Neutrophil (primary cell): ENCODE results near the gene EHHADH.
"Not testable (repeated sequence)": the region's sequence is repeated elsewhere in the genome, so short reads cannot be mapped to it uniquely, and the experiment has no call there.

ENCODE experiments used
- H3K27ac ChIP-seq: fragments of 200-600 bp; sonication (generic); 2 replicates; pipeline ENCODE4 v1.5.1; 2016; ENCODE audit warnings: mild to moderate bottlenecking, moderate library complexity
- H3K27me3 ChIP-seq: fragments of 200-600 bp; sonication (generic); 2 replicates; pipeline ENCODE4 v1.6.0; 2016; ENCODE audit warnings: mild to moderate bottlenecking
- H3K36me3 ChIP-seq: fragments of 200-600 bp; sonication (generic); 2 replicates; pipeline ENCODE4 v1.5.1; 2017
- H3K4me1 ChIP-seq, 2 experiments: fragments of 200-600 bp in 1 of 2; sonication (generic) in 1 of 2; 1 replicate in 1 of 2; 2 replicates in 1 of 2; pipeline versions ENCODE4 v1.5.1 to v1.6.1; 2013 to 2016; ENCODE audit warnings: low read depth in 1 of 2, low read length in 1 of 2, mild to moderate bottlenecking in 1 of 2, moderate library complexity in 1 of 2; ENCODE audit not compliant: control insufficient read depth in 1 of 2, insufficient read depth in 1 of 2
- H3K4me3 ChIP-seq, 2 experiments: fragments of 200-600 bp in 1 of 2; sonication (generic) in 1 of 2; 1 replicate in 1 of 2; 2 replicates in 1 of 2; pipeline ENCODE4 v1.5.1; 2013 to 2016; ENCODE audit warnings: low read depth in 1 of 2, low read length in 1 of 2, mild to moderate bottlenecking in 1 of 2, moderate library complexity in 1 of 2
- H3K9me3 ChIP-seq: fragments of 200-600 bp; sonication (generic); 2 replicates; pipeline ENCODE4 v1.5.1; 2016
- CTCF ChIP-seq: fragments of 200-600 bp; sonication (generic); IDR thresholded peaks from 2 replicates; pipeline ENCODE4 v1.5.1; 2016; ENCODE audit warnings: antibody characterized with exemption

Gene EHHADH

GRCh38 chr3:185250247-185250646 lies 3.6 kb downstream of the EHHADH start:
- peaks cover 7% of the 10 kb centered on the region for H3K27me3 ChIP-seq
- H3K4me1 ChIP-seq: peaks cover 0 to 6% of the 10 kb centered on the region in 2 experiments
- H3K4me3 ChIP-seq: no peak overlapping the region
- no peak for TF ChIP-seq CTCF
- no peaks in the 10 kb centered on the region for H3K9me3 ChIP-seq
- no peak overlapping the region for H3K27ac ChIP-seq
- H3K36me3 ChIP-seq: no peaks in the 10 kb centered on the region

GRCh38 chr3:185242642-185243041 lies 11.2 kb downstream of the EHHADH start:
- no peak for TF ChIP-seq CTCF
- Histone ChIP-seq H3K27me3 (no peaks in the 10 kb centered on the region), H3K36me3 (no peaks in the 10 kb centered on the region), H3K9me3 (no peaks in the 10 kb centered on the region), H3K4me3 (no peak overlapping the region), H3K27ac (no peak overlapping the region), H3K4me1 (no peaks in the 10 kb centered on the region)

DNA sequence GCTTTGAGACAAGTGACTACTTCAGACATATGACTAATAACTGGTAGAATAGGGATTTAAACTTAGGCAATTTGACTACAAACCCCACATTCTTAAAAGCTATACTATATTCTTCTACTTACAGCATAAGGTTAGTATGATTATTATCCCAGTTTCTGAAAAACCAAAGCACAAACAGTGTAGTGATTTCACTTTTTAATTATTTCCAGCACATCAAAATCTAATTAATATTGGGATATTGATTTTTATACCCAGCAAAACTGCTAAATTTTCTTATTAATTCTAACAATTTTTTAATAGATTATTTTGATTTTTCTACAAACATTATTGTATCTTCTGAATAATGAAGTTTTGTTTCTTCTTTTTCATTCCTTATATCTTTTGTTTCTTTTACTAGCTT lies 16.9 kb downstream of the EHHADH start:
- H3K4me1 ChIP-seq: no peaks in the 10 kb centered on the region
- H3K9me3 ChIP-seq: no peaks in the 10 kb centered on the region
- H3K27me3 ChIP-seq: no peaks in the 10 kb centered on the region
- no peak overlapping the region for H3K27ac ChIP-seq
- H3K4me3 ChIP-seq: no peak overlapping the region
- no peak for TF ChIP-seq CTCF
- H3K36me3 ChIP-seq: no peaks in the 10 kb centered on the region

- H3K4me1 ChIP-seq: no peaks in the 10 kb centered on the region
- TF ChIP-seq CTCF: no peak
- H3K4me3 ChIP-seq: no peak overlapping the region
- H3K27ac ChIP-seq: no peak overlapping the region
- no peaks in the 10 kb centered on the region for H3K36me3 ChIP-seq
- H3K9me3 ChIP-seq: no peaks in the 10 kb centered on the region
- no peaks in the 10 kb centered on the region for H3K27me3 ChIP-seq
These were observed 20.5 kb downstream of the EHHADH start for GRCh38 chr3:185233328-185233727.

- not testable (repeated sequence) for H3K4me1 ChIP-seq, H3K27ac ChIP-seq
These were observed 27.3 kb downstream of the EHHADH start for GRCh38 chr3:185226526-185226925.

GRCh38 chr3:185225523-185225922 lies 28.3 kb downstream of the EHHADH start:
- Histone ChIP-seq H3K27ac (no peak overlapping the region), H3K4me1 (no peaks in the 10 kb centered on the region), H3K27me3 (no peaks in the 10 kb centered on the region), H3K4me3 (no peak overlapping the region), H3K36me3 (no peaks in the 10 kb centered on the region), H3K9me3 (no peaks in the 10 kb centered on the region)
- no peak for TF ChIP-seq CTCF

More at GRCh38 chr3:185226526-185226925, 27.3 kb downstream of the EHHADH start:
- not testable (repeated sequence) for H3K9me3 ChIP-seq, H3K27me3 ChIP-seq, H3K36me3 ChIP-seq, H3K4me3 ChIP-seq
